Mucosa of gallbladder (tissue), 1 donor: ENCODE measurements around the gene CSTF1. TPM values are rescaled to one million over a fixed set of nuclear protein-coding genes. Genes with fewer than 3 reads are reported as not detected.
"Not testable (repeated sequence)": the region's sequence is repeated elsewhere in the genome, so short reads cannot be mapped to it uniquely, and the experiment has no call there.

Experiments
- DNase-seq: peaks from one replicate; pipeline ENCODE4 v3.0.0-alpha.2; 2020; ENCODE audit warnings: low spot score
- total RNA-seq: library from RNA; stranded (reverse); gene quantifications from one replicate; pipeline ENCODE4 v1.2.1, GENCODE V29; 2021
- donor health status: DM: no; HTN: no; CAD: no.

The CSTF1 gene
- total RNA-seq, 1 donor from 2014 or later = 24.1 TPM

- DNase-seq = no peak
These were observed 17.1 kb downstream of the CSTF1 start for GRCh38 chr20:56409521-56409920.

DNA sequence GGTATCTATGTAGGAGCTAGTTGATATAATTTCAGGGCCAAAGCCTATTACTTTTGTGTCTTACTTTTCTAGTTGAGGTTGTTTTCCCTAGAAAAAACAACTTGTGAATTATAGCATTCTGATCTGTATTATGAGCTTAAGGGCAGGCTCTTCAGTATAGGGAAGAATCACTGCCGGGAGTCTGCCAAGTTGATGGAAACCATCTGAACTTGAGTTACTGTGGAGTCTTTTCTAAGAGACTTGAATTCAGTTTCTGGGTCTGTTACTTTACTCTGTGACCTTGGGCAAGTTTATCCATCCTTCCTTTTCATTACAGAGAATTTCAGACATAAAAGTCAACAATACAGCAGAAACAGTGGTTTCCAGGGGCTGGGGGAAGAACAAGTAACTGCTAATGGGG is 17.5 kb downstream of the CSTF1 start:
- no peak for DNase-seq

- DNase-seq = not testable (repeated sequence)
These were observed 18.8 kb downstream of the CSTF1 start for GRCh38 chr20:56411287-56411686.

DNA sequence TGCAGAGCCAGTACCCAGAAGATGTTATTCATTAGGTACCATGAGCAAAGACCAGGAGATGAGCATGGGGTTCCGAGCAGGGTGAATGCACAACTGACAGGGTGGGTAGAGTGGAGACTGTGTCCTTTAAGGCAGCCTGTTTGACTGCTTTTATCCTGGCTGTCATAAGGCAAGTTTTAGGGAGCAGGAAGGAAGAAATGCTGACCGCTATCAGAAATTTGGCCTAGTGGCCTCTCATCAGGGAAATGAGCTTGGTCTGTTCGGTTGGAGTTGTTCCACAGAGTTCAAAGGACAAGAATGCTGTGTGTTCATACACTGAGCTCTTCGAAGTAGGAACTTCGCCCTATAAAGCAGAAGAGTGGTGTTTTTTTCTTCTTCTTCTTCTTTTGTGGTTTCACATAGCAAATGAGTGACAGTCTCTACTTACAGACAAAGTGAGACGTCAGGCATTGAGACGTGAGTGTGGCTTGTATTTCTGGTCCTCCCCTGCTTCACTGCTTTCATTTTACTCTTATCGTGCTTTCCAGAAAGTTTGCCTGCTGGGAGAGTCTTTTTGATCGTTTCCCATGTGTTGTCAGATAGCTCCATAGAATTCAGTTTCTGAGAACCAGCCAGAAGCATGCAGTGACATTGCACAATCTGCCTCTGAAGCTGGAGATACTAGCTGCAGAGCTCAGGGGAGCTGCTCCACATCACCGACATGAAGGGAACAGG is 19.5 kb downstream of the CSTF1 start, which contains the start of gene CASS4:
TSS of gene CASS4 (plus strand) at position 502 of the 714 bp plus-strand sequence. CDS start at position 701, 199 bp downstream.
- DNase-seq = peak; percentile 28

- no peak for DNase-seq
These were observed 20.0 kb downstream of the CSTF1 start for GRCh38 chr20:56412473-56412790.

DNA sequence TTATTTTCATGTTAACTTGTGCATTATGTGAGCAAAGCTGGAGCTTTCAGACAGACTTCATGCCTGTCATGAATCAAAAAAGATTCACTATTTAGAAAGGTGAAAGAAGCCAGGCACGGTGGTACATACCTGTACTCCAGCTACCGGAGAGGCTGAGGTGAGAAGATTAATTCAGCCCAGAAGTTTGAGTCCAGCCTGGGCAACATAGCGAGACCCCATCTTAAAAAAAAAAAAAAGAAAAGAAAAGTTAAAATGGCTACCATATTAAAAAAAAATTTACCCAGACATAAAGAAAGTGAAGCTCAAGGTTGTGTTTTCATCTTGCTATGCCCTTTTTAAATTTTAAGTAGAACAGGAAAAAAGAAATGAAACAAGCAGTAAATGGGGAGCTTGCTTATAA is 20.5 kb downstream of the CSTF1 start:
- DNase-seq = no peak

- DNase-seq = no peak
These were observed 22.7 kb downstream of the CSTF1 start for GRCh38 chr20:56414842-56415765.

DNA sequence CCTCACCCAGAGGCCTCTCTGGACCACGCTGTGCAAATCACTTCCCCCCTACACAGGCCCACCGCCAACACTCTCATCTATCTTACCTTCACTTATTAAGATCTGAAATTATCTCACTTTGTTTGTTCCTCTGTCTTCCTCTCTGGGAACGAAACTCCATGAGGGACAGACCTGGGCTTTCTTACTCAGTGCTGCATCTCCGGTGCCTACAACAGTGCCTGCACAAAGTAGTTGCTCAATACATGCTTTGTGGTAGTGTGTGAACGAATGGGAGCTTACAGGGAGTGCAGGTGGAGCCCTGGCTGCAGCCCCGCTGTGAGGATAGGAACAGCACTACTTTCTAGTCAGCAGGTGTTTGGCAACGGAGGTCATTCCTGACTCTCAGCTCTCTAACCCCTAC is 25.0 kb downstream of the CSTF1 start:
- no peak for DNase-seq

GRCh38 chr20:56417911-56418310 is 25.5 kb downstream of the CSTF1 start:
- no peak for DNase-seq

GRCh38 chr20:56418385-56418861 is 26.0 kb downstream of the CSTF1 start:
- no peak for DNase-seq

DNA sequence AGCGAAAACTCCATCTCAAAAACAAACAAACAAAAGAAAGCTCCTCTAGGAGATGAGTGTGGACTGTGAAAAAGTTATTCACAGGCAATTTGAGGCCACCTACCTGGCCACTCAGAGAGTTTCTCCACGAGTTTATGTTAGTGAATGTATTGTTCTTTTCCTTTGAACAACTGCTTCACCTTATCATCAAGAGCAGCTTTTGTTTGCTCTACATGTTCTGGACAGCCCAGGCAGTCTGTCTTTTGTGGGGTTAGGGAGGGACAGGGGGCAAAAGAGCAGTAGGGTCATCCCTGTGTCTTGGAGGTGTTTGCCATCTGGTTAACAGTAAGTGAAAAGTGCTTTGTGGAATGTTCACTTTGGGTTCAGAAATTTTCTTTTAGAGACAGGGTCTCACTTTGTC is 27.6 kb downstream of the CSTF1 start:
- DNase-seq = no peak

DNA sequence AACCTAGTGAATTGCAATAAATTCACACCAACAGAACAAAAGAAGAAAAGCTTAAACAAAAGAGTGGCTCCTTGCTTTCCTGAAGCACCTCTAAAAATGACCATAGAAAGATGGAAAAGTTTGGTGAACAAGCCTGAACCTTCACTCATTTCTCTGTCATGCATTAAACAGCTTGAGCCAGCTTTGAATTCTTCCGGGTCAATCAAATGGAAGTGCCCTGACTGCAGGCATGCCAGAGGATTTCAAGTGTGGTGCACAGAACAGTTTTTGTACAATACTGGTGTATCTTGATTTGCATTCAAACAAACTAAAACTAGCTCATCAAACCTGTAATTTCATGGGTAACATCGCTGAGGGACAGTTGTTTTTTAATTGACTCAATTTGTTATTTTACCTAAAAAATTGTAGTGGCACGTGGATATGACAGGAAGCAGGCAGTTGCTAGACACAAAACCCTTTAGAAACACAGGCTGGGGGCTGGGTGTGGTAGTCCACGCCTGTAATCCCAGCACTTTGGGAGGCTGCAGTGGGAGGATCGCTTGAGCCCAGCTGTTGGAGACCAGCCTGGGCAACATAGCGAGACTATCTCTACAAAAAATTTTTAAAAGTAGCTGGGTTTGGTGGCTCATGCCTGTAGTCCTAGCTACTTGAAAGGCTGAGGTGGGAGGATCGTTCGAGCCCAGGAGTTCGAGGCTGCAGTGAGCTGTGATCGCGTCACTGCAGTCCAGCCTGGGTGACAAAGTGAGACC is 28.7 kb downstream of the CSTF1 start:
- no peak for DNase-seq

DNA sequence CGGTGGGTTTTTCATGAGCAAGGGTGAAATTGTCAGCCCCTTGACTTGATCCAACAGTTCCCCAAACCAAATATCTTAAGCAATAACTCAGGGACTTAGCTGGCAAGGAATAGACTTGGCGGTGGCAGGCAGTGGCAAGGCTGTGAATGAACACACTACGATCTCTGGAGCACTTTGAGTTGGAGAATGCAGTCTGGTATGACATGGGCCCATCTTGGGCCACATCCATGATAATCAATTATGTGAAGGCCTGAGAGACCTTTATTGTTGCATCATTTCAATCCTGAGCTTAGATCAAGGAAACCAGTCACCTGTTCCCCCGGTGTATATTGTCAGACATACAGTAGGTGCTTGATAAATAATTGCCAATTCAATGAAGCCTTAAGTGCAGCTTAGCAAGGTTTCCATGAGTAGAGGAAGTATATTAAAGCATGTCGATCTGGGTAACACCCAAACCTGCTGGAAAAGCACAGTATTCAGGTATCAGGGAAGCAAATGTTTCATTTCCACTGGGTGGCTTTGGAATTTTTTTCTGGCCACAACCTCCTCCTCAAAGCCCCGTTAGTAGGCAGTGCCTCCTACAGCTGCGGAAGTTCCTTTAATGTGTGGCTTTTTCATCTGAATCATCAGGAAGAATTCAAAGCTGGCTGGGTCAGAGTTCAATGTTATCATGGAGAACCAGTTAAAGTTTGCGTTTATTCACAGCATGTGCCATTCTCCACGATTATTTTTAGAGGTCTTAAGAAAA is 29.8 kb downstream of the CSTF1 start:
- no peak for DNase-seq

DNA sequence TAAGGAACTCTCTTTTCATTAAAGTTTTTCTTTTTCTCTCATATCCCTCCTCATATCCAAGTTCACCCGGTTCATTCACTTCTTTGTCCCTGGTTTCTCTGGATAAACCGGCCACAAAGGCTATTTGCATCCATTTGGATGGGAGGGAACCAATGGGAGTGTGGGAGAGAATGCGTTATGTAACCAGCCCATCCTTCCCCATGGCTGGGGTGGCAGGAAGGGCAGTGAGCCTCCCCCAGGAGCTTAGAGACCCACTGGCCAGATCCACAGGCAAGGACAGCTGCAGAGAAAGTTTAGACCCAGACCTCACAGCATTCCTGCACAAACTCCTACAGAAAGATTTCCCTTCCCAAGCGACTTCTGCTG is 30.4 kb downstream of the CSTF1 start:
- DNase-seq = no peak

DNA sequence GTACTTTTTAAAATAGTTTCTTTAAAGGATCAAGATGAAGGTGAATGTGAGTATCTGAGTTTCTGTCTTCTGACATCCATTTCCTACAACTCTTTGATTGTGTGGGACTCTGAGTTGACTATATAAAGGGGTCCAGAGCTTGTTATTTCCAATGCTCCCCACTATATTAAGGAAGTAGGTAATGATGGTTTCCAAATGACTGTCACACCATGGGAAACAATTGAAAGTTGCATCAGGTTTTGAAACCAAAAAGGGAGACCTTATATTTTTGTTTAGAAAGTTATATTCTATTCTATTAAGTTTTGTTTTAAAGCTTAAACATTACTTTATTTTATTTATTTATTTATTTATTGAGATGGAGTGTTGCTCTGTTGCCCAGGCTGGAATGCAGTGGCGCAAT is 30.8 kb downstream of the CSTF1 start:
- DNase-seq = no peak

GRCh38 chr20:56423886-56424285 is 31.4 kb downstream of the CSTF1 start:
- DNase-seq = no peak

- DNase-seq = no peak
These were observed 32.5 kb downstream of the CSTF1 start for GRCh38 chr20:56424931-56425330.

- DNase-seq = no peak
These were observed 33.6 kb downstream of the CSTF1 start for GRCh38 chr20:56426026-56426425.

- DNase-seq = no peak
These were observed 34.5 kb downstream of the CSTF1 start for GRCh38 chr20:56426926-56427325.

GRCh38 chr20:56427797-56428196 is 35.4 kb downstream of the CSTF1 start:
- no peak for DNase-seq

GRCh38 chr20:56428410-56428809 is 36.0 kb downstream of the CSTF1 start:
- DNase-seq = no peak

- no peak for DNase-seq
These were observed 36.4 kb downstream of the CSTF1 start for GRCh38 chr20:56428881-56429280.
